ENCODE measurements around the gene EBNA1BP2.
"Not testable (repeated sequence)": the region's sequence is repeated elsewhere in the genome, so short reads cannot be mapped to it uniquely, and the experiment has no call there.

Gene EBNA1BP2

GRCh38 chr1:43171876-43172526 lies at the start of gene EBNA1BP2, which contains the start of gene CFAP57:
TSS of gene EBNA1BP2 (minus strand) at chr1:43172290. CDS start at chr1:43172118, 172 bp downstream.
TSS of gene CFAP57 (plus strand) at chr1:43172330. CDS start at chr1:43172754, 424 bp downstream.
- peak within 1 kb of the TSS; percentile 95 for H3K4me3 ChIP-seq (ENCODE audit: low read length)
- no peak for TF ChIP-seq CTCF (IDR thresholded peaks at IDR 0.05; ENCODE audit: insufficient read depth, low read depth, low read length, missing control alignments)

GRCh38 chr1:43221797-43222196 lies 49.7 kb upstream of the EBNA1BP2 start:
- TF ChIP-seq CTCF (IDR thresholded peaks at IDR 0.05; ENCODE audit: insufficient read depth, low read depth, low read length, missing control alignments), result no peak
- DNase-seq (ENCODE audit: low read depth), result no peak
- no peak overlapping the region for H3K4me3 ChIP-seq (ENCODE audit: low read length)

More at GRCh38 chr1:43171876-43172526, at the start of gene EBNA1BP2, which contains the start of gene CFAP57:
- DNase-seq (ENCODE audit: low read depth), result peak; percentile 95

GRCh38 chr1:43220905-43221778 lies 49.1 kb upstream of the EBNA1BP2 start:
- DNase-seq (ENCODE audit: low read depth), result no peak
- no peak for TF ChIP-seq CTCF (IDR thresholded peaks at IDR 0.05; ENCODE audit: insufficient read depth, low read depth, low read length, missing control alignments)
- H3K4me3 ChIP-seq (ENCODE audit: low read length), result no peak overlapping the region

GRCh38 chr1:43217747-43218146 lies 45.7 kb upstream of the EBNA1BP2 start:
- H3K4me3 ChIP-seq (ENCODE audit: low read length), result no peak overlapping the region
- DNase-seq (ENCODE audit: low read depth), result no peak
- TF ChIP-seq CTCF (IDR thresholded peaks at IDR 0.05; ENCODE audit: insufficient read depth, low read depth, low read length, missing control alignments), result no peak

- DNase-seq (ENCODE audit: low read depth), result no peak
- no peak for TF ChIP-seq CTCF (IDR thresholded peaks at IDR 0.05; ENCODE audit: insufficient read depth, low read depth, low read length, missing control alignments)
- no peak overlapping the region for H3K4me3 ChIP-seq (ENCODE audit: low read length)
These were observed 42.7 kb upstream of the EBNA1BP2 start for GRCh38 chr1:43214501-43215444.

GRCh38 chr1:43208277-43208676 lies 36.2 kb upstream of the EBNA1BP2 start:
- DNase-seq (ENCODE audit: low read depth), result not testable (repeated sequence)

More at GRCh38 chr1:43208277-43208676, 36.2 kb upstream of the EBNA1BP2 start:
- H3K4me3 ChIP-seq (ENCODE audit: low read length), result not testable (repeated sequence)
